Heart left ventricle (tissue), 13 donors: ENCODE results near the gene DDX11.
"Not testable (repeated sequence)": the region's sequence is repeated elsewhere in the genome, so short reads cannot be mapped to it uniquely, and the experiment has no call there.

Experiments
- POLR2A ChIP-seq, 2 donors: fragments of 450-650 bp; IDR thresholded peaks; one replicate each; pipeline ENCODE4 v1.6.1; 2017; ENCODE audit warnings: antibody characterized with exemption in 2 of 2, mild to moderate bottlenecking in 2 of 2, moderate library complexity in 2 of 2
- TF ChIP-seq, protein P1 (sequence below), 12 donors: fragments of 200-600 bp; sonication (generic) in 4 of 12; IDR thresholded peaks; one replicate each; pipeline versions ENCODE4 v1.5.0 to v1.8.0; 2018 to 2022; ENCODE audit warnings: antibody characterized with exemption in 12 of 12, mild to moderate bottlenecking in 5 of 12
- donor health status: ischemic (EF 13 %, LVEDD 7.1; RV severe dilation, severe dysfunction).
- donor health status: DM: no; HTN: yes; CAD: no.
- donor health status: DM: no; HTN: no; CAD: no.
- donor health status: ischemic (EF 25% LVEDD 6.9; RV normal size, moderate dysfunction).
- donor health status: ischemic (EF 25% LVEDD 5.7; RV mildly dilated, moderate dysfunction).
- donor health status: ischemic (EF 35%, LVEDD 5.7; RV mildly dilated, moderate dysfunction).
- donor health status: nonischemic (EF 11% LVEDD 7.7; RV severe dilation, severe dysfunction).
- donor health status: DM: yes; HTN: yes; CAD: no.
- donor health status: PGD.
- donor health status: ischemic (EF 29% LVEDD 5.4; RV normal size, mild dysfunction).
- donor health status: nonischemic (EF 23%, LVEDD 6.1; RV moderate dilation, normal function).

DNA sequence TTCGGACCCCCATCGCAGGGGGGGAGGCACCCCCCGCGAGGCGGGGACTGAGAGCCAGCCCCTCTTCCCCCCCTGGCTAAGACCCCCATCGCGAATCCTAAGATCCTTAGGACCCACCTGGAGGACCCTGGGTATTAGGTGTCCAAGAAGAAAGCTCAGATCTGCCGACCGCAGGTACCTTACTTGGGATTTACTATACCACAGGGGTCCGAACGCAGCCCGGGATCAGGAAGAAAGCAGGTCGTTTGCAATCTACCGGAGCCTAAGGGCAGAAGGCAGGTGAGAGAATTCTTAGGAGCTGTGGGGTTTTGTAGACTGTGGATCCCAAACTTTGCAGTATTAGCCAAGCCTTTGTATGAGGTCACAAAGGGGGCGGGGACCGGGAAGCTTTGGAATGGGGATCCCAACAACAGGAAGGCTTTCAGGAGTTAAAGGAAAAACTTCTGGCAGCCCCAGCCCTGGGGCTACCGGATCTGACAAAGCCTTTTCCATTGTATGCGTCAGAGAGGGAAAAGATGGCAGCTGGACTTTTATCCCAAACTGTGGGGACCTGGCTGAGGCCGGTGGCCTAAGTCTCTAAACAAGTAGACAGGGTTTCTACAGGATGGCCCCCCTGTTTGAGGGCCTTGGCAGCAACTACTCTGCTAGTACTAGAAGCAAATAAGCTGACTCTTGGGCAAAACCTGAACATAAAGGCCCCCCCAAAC is 47.5 kb downstream of the DDX11 start:
- TF ChIP-seq, protein P1, sequence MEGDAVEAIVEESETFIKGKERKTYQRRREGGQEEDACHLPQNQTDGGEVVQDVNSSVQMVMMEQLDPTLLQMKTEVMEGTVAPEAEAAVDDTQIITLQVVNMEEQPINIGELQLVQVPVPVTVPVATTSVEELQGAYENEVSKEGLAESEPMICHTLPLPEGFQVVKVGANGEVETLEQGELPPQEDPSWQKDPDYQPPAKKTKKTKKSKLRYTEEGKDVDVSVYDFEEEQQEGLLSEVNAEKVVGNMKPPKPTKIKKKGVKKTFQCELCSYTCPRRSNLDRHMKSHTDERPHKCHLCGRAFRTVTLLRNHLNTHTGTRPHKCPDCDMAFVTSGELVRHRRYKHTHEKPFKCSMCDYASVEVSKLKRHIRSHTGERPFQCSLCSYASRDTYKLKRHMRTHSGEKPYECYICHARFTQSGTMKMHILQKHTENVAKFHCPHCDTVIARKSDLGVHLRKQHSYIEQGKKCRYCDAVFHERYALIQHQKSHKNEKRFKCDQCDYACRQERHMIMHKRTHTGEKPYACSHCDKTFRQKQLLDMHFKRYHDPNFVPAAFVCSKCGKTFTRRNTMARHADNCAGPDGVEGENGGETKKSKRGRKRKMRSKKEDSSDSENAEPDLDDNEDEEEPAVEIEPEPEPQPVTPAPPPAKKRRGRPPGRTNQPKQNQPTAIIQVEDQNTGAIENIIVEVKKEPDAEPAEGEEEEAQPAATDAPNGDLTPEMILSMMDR (IDR thresholded peaks at IDR 0.05): not testable (repeated sequence)
- not testable (repeated sequence) for TF ChIP-seq POLR2A (IDR thresholded peaks at IDR 0.05)
